Esophagus muscularis mucosa (tissue), 4 donors: ENCODE results near the gene TNC. TPM values are rescaled to one million over a fixed set of nuclear protein-coding genes. Genes with fewer than 3 reads are reported as not detected.

Experiments
- DNase-seq: peaks from one replicate; pipeline ENCODE4 v3.0.0-alpha.2; 2017; ENCODE audit errors: extremely low spot score
- H3K27ac ChIP-seq, 4 donors: fragments of 200-600 bp; sonication (generic); replicated peaks in 1 of 4; 1 replicate in 3 of 4; 2 replicates in 1 of 4; pipeline ENCODE4 v1.5.1; 2016 to 2019; ENCODE audit warnings: mild to moderate bottlenecking in 1 of 4
- H3K27me3 ChIP-seq, 4 donors: fragments of 200-600 bp; sonication (generic); one replicate each; pipeline versions ENCODE4 v1.5.1 to v1.6.0; 2016 to 2019
- H3K36me3 ChIP-seq, 4 donors: fragments of 200-600 bp; sonication (generic); one replicate each; pipeline ENCODE4 v1.5.1; 2016 to 2019
- H3K4me1 ChIP-seq, 4 donors: fragments of 200-600 bp; sonication (generic); one replicate each; pipeline ENCODE4 v1.5.1; 2016 to 2019
- H3K4me3 ChIP-seq, 4 donors: fragments of 200-600 bp; sonication (generic); 1 replicate in 2 of 4; 2 replicates in 2 of 4; pipeline ENCODE4 v1.5.1; 2016 to 2019; ENCODE audit warnings: mild to moderate bottlenecking in 4 of 4, moderate library complexity in 1 of 4
- H3K9me3 ChIP-seq, 4 donors: fragments of 200-600 bp; sonication (generic); 1 replicate in 3 of 4; 2 replicates in 1 of 4; pipeline ENCODE4 v1.5.1; 2016 to 2019
- EP300 ChIP-seq: sonication (generic); formaldehyde crosslinking; IDR thresholded peaks from one replicate; pipeline ENCODE4 v1.6.1; 2017; ENCODE audit warnings: antibody characterized with exemption
- POLR2A ChIP-seq: fragments of 450-650 bp; IDR thresholded peaks from one replicate; pipeline ENCODE4 v1.6.1; 2017; ENCODE audit warnings: antibody characterized with exemption, moderate library complexity, mild to moderate bottlenecking, low read depth
- POLR2AphosphoS5 ChIP-seq, 2 donors: sonication (generic); formaldehyde crosslinking; IDR thresholded peaks; one replicate each; pipeline ENCODE4 v1.6.1; 2017; ENCODE audit warnings: antibody characterized with exemption in 2 of 2
- WGBS: methylation state at CpG from one replicate; pipeline ENCODE4 v1.1.5; 2018; 5-methylcytosine and 5-hydroxymethylcytosine counted together
- intact Hi-C: fragments of 100-400 bp; cut with DNase I; formaldehyde crosslinking; loops from one replicate; pipeline ENCODE4 v1.15.1; 2023
- total RNA-seq, 4 donors: library from RNA; depleted of rRNA; stranded (reverse); fragments of >200 nt; gene quantifications; one replicate each; pipeline versions ENCODE4 v1.1.0 to v1.2.1, GENCODE V29; 2016
- TF ChIP-seq, protein P1 (sequence below), 3 experiments: fragments of 200-600 bp in 2 of 3; fragments of 450-650 bp in 1 of 3; sonication (generic) in 2 of 3; IDR thresholded peaks; one replicate each; pipeline ENCODE4 v1.5.1; 2017 to 2019; ENCODE audit warnings: antibody characterized with exemption in 3 of 3, mild to moderate bottlenecking in 2 of 3, moderate library complexity in 1 of 3

Gene TNC
- total RNA-seq, 4 donors from 2014 or later = 216 to 576 (median 478) TPM

DNA sequence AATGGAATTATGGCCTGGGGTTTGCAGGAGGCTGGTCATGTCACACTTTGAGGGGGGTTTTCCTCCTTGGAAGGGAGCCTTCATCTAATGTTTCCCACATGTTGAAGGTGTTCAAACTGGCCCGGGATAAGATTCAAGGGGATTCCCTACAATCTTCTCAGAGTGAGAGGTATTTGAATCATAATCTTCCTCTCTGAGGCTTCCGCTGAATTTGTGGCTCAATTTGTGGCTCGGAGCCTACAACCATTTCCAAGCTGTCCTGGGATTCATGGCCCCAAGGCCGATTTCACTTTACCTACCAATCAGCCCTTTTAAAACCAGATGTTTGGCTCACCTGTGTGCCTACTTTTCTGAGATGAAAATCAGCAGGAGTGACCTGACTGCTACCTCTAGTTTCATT is 3.9 kb downstream of the TNC start:
- intact Hi-C loops = loop anchor here (10.0 kb wide), 1 partner anchor 411 kb away; no protein-coding TSS in a partner anchor
- TF ChIP-seq POLR2AphosphoS5 (IDR thresholded peaks at IDR 0.05) (no peak), POLR2A (no peak), EP300 (no peak)
- TF ChIP-seq, protein P1, sequence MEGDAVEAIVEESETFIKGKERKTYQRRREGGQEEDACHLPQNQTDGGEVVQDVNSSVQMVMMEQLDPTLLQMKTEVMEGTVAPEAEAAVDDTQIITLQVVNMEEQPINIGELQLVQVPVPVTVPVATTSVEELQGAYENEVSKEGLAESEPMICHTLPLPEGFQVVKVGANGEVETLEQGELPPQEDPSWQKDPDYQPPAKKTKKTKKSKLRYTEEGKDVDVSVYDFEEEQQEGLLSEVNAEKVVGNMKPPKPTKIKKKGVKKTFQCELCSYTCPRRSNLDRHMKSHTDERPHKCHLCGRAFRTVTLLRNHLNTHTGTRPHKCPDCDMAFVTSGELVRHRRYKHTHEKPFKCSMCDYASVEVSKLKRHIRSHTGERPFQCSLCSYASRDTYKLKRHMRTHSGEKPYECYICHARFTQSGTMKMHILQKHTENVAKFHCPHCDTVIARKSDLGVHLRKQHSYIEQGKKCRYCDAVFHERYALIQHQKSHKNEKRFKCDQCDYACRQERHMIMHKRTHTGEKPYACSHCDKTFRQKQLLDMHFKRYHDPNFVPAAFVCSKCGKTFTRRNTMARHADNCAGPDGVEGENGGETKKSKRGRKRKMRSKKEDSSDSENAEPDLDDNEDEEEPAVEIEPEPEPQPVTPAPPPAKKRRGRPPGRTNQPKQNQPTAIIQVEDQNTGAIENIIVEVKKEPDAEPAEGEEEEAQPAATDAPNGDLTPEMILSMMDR (IDR thresholded peaks at IDR 0.05) = no peak
- H3K36me3 ChIP-seq = peaks cover 0 to 7% (median 3%) of the 10 kb centered on the region in 4 donors
- no peaks in the 10 kb centered on the region for H3K9me3 ChIP-seq
- H3K4me1 ChIP-seq = peaks cover 11 to 80% (median 44%) of the 10 kb centered on the region in 4 donors
- H3K27me3 ChIP-seq = no peaks in the 10 kb centered on the region
- WGBS = 79% methylated on average over 4 of the region's 4 CpGs
- H3K4me3 ChIP-seq = peak overlapping the region in 1 of 4 donors; percentile 61
- no peak for DNase-seq
- peak overlapping the region in 3 of 4 donors; percentile 3 to 92 (median 11) for H3K27ac ChIP-seq

DNA sequence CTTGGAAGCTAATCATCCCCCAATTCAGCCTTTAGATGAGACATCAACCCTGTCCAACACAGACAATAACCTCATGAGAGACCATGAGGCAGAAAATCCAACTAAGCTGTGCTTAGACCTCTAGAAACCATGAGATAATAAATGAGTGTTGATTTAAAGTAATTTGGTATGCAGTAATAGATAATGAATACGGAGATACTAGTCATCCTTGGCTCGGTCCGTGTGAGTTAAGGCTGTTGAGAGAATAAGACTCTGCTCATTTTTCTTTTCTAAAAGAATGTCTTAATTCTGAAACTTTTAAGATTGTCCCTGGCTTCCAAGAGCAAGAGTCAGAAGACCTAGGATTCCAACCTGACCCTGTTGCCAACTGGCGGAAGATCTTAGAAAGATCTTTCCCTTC is 6.1 kb downstream of the TNC start:
- no peak for DNase-seq
- intact Hi-C loops = loop anchor here (10.0 kb wide), 1 partner anchor 413 kb away; no protein-coding TSS in a partner anchor
- WGBS = 74% methylated on average over 4 of the region's 4 CpGs

DNA sequence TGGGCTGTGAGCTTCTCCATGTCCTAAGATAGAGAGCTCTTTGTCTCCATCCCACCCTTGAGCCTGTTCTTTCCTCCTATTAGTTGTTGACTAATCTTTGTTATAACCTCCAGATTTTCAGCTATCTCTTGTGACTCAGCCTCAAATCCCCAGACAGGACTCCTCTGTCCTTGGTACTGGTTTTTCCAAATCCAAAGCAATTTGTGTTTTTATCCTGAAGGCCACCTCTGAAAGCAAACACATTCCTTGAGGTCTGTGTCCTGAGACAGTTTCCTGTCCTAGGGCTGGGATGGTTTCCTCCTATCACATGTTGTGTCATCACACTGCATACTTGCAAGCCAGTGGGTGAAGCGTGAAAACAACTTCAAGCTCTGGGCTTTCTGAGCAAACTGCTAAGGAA is 8.5 kb downstream of the TNC start:
- Histone ChIP-seq H3K27ac (peak overlapping the region in 1 of 4 donors; percentile 29), H3K4me1 (peaks cover 0 to 95% (median 47%) of the 10 kb centered on the region in 4 donors), H3K4me3 (no peak overlapping the region), H3K36me3 (peaks cover 0 to 7% (median 3%) of the 10 kb centered on the region in 4 donors), H3K9me3 (no peaks in the 10 kb centered on the region), H3K27me3 (no peaks in the 10 kb centered on the region)
- no peak for DNase-seq
- intact Hi-C loops = no loop called here
- 89% methylated on average over 1 of the region's 1 CpG for WGBS
- TF ChIP-seq POLR2A = no peak
- TF ChIP-seq EP300 = no peak

More for the DNA sequence above, 6.1 kb downstream of the TNC start:
- Histone ChIP-seq H3K4me3 (no peak overlapping the region), H3K9me3 (no peaks in the 10 kb centered on the region), H3K27ac (no peak overlapping the region), H3K27me3 (no peaks in the 10 kb centered on the region), H3K36me3 (peaks cover 0 to 7% (median 3%) of the 10 kb centered on the region in 4 donors), H3K4me1 (peaks cover 0 to 85% (median 39%) of the 10 kb centered on the region in 4 donors)
- TF ChIP-seq POLR2AphosphoS5 (IDR thresholded peaks at IDR 0.05) = peak in 1 of 2 donors; percentile 57
- TF ChIP-seq EP300 = no peak

DNA sequence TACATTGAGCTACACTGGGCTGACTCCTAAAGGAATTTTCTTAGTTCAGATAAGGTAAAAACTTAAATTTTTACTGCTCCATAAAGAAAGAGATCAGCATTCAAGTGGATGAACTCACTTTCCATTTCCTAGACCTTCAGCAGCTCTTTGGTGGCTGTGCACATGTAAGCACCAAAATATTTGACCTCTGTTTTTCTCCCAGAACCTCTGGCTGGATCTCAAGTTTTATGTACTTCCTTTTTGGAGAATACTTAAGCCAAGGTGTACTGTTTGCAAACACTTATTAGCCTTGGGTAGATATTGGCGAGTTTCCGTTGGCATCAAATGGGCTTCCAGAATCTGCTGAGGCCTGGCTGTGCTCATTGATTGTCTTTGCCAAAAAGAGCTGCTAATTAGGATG is 10.3 kb downstream of the TNC start:
- no peaks in the 10 kb centered on the region for H3K27me3 ChIP-seq
- no peak for DNase-seq
- TF ChIP-seq, protein P1 (IDR thresholded peaks at IDR 0.05) = no peak
- TF ChIP-seq EP300 (no peak), POLR2A (no peak), POLR2AphosphoS5 (IDR thresholded peaks at IDR 0.05) (no peak)
- intact Hi-C loops = no loop called here
- peaks cover 0 to 80% (median 51%) of the 10 kb centered on the region in 4 donors for H3K4me1 ChIP-seq
- 100% methylated on average over 1 of the region's 2 CpGs for WGBS
- H3K4me3 ChIP-seq = no peak overlapping the region
- peaks cover 0 to 4% (median 0%) of the 10 kb centered on the region in 4 donors for H3K36me3 ChIP-seq
- H3K27ac ChIP-seq = peak overlapping the region in 3 of 4 donors; percentile 31 to 68 (median 54)
- no peaks in the 10 kb centered on the region for H3K9me3 ChIP-seq

DNA sequence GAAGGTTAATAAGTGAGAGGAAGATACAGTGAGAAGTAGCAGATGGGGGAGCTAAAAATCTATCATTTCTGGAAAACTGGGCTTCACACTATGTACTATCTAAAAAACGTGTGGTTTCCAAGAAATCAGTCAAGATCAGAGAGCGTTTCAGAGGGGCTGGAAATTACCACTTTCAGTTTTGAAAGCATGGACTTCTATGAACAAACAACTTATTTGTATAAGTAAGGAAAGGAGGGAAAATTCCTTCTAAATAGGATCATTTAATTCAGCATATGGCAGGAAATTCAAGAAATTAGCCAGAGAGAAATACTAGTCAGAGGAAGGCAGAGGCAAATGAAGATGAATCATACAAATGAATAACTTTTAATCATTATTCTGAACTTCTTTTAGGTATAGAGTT is 11.3 kb downstream of the TNC start:
- Histone ChIP-seq H3K9me3 (no peaks in the 10 kb centered on the region), H3K27me3 (no peaks in the 10 kb centered on the region), H3K4me1 (peaks cover 0 to 70% (median 46%) of the 10 kb centered on the region in 4 donors), H3K4me3 (no peak overlapping the region), H3K27ac (peak overlapping the region; percentile 28 to 68 (median 50)), H3K36me3 (no peaks in the 10 kb centered on the region)
- WGBS = 51% methylated on average over 2 of the region's 2 CpGs
- intact Hi-C loops = no loop called here
- TF ChIP-seq POLR2AphosphoS5 (IDR thresholded peaks at IDR 0.05) = no peak
- TF ChIP-seq EP300 = no peak
- TF ChIP-seq, protein P1 (IDR thresholded peaks at IDR 0.05) = no peak
- TF ChIP-seq POLR2A = no peak
- DNase-seq = no peak
